Peyer's patch (tissue), 4 donors: ENCODE results near the gene SLX4IP.

Experiments
- POLR2A ChIP-seq, 2 donors: fragments of 450-650 bp; IDR thresholded peaks; one replicate each; pipeline ENCODE4 v1.5.1; 2017; ENCODE audit warnings: antibody characterized with exemption in 2 of 2, mild to moderate bottlenecking in 2 of 2, moderate library complexity in 2 of 2
- TF ChIP-seq, protein P1 (sequence below), 6 experiments: fragments of 450-650 bp in 4 of 6; fragments of 200-600 bp in 2 of 6; sonication (generic) in 1 of 6; IDR thresholded peaks; one replicate each; pipeline ENCODE4 v1.5.1; 2017 to 2019; ENCODE audit warnings: antibody characterized with exemption in 6 of 6, mild to moderate bottlenecking in 3 of 6, moderate library complexity in 1 of 6

GRCh38 chr20:10434467-10434831 lies 656 bp upstream of the SLX4IP start:
- TF ChIP-seq, protein P1, sequence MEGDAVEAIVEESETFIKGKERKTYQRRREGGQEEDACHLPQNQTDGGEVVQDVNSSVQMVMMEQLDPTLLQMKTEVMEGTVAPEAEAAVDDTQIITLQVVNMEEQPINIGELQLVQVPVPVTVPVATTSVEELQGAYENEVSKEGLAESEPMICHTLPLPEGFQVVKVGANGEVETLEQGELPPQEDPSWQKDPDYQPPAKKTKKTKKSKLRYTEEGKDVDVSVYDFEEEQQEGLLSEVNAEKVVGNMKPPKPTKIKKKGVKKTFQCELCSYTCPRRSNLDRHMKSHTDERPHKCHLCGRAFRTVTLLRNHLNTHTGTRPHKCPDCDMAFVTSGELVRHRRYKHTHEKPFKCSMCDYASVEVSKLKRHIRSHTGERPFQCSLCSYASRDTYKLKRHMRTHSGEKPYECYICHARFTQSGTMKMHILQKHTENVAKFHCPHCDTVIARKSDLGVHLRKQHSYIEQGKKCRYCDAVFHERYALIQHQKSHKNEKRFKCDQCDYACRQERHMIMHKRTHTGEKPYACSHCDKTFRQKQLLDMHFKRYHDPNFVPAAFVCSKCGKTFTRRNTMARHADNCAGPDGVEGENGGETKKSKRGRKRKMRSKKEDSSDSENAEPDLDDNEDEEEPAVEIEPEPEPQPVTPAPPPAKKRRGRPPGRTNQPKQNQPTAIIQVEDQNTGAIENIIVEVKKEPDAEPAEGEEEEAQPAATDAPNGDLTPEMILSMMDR (IDR thresholded peaks at IDR 0.05), result peak in 1 of 6 experiments; percentile 3
- TF ChIP-seq POLR2A (IDR thresholded peaks at IDR 0.05), result peak; percentile 97 to 98
